Putamen (tissue), 1 donor: Measurements from ENCODE around the gene AFAP1.
A peak's percentile ranks its signal among the peaks of the same experiment; 100 is the strongest.

ENCODE experiments used
- DNase-seq: peaks from one replicate; pipeline ENCODE4 v3.0.0-alpha.2; 2016; ENCODE audit warnings: low spot score

AFAP1 gene

DNA sequence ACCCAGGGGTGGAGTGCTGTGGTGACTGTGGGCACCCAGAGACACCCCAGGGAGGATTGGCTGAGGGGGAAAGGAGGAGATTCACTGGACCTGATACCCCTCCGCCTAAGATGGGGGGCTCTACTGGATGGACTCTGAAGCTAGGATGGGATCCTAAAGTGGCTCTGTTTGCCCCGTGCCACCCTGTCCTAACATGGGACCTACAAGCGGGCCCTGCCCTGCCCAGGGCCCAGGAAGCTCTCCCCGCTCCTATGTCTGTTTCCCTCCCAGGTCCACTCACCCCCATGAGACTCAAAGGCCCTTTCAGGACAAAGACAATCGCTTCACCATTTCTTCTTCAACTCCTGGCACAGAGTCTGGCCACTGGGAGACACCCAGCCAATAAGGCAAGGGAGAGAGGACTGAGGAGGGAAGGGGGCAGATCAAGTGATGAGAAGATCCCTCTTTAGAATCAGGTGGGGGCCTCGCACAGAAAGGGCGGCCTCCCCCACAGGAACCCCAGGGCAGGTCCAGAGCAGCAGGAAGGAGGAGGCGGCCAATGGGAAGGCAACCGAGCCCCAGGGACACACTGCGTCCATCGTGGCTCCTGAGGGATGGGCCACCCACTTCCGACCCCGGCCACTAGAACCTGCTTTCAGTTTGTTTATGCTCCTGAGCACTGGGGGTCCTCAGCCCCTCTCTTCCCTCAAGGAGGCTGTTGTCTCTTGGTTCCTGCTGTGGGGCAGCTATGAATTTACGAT lies 155.4 kb downstream of the AFAP1 start:
- no peak for DNase-seq

- no peak for DNase-seq
Measured at GRCh38 chr4:7783541-7783940, 156.1 kb downstream of the AFAP1 start.

- no peak for DNase-seq
Measured at GRCh38 chr4:7782783-7783182, 156.9 kb downstream of the AFAP1 start.

- no peak for DNase-seq
Measured at GRCh38 chr4:7781993-7782392, 157.7 kb downstream of the AFAP1 start.

GRCh38 chr4:7781366-7781765 lies 158.3 kb downstream of the AFAP1 start:
- DNase-seq: no peak

DNA sequence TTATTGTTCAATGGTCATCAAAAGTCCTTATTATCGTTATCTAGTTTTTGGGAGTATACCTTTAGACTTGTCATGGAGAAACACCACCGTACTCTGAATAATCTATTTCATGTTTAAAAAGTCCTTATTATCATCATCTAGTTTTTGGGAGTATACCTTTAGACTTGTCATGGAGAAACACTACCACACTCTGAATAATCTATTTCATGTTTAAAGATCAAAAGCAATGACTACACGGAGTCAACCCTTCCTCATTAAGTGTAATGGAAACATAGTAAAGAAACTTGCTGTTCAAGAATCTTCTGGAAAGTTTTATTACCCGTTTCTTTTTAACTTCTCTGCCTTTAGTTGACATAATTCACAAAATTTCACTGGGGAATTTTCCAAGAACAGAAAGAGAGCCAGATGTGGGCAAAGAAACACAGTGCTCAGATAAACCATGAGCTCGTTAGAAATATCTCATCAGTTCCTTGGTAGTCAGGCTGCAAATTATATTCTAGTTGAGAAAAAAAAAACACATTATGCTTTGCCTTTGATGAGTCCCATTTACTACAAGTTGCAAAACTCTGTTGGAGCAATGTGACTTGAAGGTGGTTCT lies 158.8 kb downstream of the AFAP1 start:
- DNase-seq: no peak

GRCh38 chr4:7779432-7779768 lies 160.3 kb downstream of the AFAP1 start:
- no peak for DNase-seq

DNA sequence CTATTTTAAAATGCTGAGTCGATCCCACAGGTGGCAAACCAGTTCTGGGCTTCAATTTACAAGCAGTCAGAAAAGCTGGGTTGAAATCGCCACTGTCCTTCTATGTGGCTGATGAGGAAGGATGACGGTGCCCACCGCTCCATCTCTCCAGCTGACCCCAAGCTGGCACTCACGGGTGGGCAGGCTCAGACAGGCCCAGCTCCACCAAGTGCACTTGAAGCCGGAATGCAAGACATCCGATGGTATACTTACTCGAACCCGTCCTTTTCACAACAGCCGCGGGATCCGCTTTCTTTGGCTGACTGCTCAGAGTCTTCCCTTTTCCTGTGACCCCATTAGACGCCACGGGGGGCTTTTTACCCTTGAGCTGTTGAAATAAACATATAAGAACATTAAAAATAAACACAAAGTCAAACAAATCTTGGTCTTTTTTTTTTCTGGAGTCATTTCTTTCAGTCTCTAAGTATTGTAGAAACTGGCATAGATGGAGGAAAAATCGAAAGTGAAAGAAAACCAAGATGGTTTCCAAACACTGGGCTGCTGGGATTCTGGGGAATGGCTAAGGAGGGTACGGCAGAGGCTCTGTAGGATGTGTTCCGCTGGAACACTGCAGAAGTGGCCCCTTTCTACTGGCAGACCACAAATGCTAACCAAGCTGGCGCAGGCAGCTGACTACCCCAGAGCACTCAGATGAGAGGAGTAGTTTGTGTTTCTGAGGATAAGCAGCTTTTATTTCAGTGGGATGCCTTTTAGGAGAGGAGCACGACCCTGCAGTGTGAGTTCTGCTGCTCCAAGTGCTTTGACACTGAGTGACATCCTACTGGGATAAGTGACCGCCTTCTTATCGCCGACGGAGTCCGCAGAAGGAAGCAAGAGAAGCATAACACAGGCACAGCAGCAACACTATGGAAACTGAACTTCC lies 160.9 kb downstream of the AFAP1 start:
- no peak for DNase-seq

GRCh38 chr4:7777871-7778509 lies 161.7 kb downstream of the AFAP1 start:
- DNase-seq: no peak

DNA sequence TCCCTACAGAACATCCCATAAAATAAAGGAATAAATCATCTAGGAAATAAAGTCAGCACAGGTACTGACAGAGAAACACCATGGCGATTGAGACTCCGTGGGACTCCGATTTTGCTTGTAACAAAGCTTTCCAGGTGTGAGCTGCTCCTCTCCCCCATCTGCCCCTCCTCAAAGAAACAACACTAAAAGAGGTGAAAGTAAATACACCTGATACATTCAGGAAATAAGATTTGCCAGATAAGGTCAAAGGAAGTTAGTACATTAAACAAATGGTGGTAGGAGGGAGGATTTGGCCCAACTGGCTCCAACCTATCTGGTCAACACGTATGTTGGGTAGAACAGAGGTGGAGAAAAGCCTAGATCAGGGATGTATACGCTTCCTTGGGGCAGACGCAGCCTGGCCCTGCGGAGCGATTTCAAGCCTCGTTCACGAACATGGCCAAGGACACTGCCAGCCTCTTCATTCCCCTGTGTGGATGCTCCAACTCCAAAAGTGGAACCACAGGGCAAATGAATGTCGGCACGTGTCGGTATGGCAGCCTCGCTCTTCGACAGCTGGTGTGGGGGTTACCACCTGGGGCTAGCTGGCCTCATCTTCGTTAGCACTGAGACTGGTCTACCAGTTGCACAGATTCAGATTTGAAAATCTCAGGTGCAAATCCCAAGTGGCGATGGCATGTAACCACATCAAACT lies 162.5 kb downstream of the AFAP1 start:
- no peak for DNase-seq

DNA sequence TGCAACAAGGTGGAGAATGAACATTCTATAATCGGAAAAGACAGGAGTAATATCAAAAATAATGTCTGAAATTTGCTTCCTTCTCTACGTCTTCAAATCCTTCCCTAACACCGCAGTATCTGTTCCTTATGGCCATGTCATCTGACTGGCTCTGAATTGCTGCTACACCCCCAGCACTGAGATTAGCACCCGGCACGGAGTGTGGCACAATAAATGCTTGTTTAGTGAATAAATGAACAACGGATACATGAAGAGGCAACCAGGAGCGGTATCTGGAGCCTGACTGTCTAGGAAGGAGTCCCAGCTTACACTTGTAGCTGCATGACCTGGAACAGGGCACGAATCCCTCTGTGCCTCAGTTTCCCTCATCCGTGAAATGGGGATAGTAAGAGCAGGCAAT lies 164.3 kb downstream of the AFAP1 start:
- no peak for DNase-seq

DNA sequence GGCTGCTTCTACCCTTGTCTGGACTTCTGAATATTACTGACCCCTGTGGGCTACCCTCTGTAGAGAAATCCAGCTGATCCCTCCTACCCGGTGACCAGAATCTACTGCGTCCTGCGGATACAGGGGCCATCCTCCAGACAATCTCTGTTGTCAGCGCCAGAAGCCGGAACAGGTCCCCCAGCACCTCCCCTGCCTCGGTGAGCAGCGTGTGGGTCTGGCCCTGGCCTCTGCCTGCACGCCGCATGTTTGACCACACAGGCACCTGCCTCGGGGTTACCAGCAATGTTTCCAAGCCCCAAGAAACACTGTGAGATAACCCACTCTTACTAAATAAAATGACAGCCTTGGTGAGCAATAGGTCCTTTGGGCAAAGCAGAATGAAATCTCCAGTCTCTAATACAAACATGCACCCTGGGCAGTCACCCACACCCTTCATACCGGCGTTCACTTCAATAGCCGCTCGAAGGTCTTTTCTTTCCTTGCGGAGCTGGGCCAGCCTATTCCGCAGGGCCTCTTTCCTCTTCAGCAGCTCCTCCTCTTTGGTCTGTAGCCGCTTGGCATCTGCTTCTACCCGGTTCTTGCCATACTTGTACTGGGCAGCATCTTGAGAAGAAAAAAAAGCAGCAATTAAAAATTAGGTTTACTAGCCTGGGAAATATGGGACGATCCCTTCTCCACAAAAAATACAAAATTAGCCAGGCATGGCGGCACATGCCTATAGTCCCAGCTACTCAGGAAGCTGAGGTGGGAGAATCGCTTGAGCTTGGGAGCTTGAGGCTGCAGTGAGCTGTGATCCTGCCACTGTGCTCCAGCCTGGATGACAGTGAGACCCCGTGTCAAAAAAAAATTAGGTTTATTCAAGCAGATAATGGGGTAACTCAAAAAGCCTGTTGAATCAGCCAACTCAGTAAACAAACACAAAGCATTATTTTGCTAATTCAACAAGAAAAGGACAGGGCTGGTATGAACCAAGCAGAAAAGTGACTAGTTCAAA lies 165.1 kb downstream of the AFAP1 start:
- no peak for DNase-seq

DNA sequence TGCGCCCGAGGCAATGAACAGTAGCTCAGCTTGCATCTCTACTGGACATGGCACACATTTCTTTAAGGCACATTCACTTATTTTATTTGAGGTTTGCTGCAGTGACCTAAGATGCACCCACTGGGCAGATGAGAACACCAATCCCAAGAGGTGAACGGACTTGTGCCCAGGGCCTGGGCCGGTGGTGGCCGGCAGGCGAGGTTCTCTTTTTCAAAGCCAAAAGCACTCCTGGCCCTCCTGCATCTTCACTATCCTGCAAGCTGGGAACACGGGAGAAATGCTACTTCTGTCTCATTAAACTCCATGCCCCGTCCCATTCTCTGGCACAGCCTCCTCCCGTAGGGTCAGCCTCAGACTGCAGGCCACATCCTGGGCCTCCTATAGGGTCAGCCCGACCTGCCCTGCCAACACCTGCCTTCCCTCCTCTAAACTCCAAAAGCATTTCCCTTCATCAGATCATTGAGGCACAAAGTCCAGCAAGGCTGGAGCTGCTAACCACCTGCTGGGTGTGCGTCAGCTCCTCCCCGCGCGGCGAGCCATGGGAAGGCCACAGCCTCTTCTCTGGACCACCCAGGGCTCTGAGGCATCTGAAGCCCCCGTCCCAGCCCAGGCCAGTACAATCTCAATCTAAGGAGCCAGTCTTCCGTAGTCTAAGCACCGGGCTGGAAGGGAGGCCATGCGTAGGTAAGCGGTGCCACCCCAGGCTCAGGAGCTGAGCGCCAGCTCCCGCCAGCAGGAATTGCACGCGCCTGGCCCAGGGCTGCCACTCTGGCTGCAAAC lies 166.1 kb downstream of the AFAP1 start:
- DNase-seq: no peak

DNA sequence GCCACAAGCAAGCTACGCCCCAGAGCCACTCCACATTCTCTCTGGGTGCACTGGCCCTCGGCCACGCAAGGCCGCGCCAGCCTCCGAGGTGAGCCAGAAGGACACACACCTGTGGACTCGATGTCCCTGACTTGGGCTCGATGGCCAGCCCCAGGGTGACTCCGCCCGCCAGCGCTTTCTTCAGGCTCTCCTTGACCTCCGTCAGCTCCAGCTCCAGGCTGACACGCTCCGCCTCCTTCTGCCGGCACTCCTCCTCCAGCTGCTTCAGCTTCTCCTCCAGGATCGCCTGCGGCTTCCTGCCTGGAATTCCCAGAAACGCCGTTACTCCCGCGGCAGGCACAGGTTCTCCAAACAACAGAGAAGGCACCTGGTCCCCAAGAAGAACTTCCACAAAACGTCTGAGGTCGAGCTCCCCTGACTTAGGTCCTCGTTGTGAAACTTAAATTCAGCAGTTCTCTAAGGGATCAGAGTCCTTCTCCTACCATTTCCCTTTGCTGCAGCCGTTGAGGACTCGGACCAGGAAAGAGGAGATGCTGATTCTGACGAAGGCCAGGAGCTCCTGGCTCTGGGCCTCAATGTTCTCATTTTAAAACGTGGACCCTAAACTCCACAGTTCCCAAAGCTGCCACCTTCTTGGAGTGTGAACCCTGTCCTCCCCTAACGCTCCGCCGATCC lies 166.8 kb downstream of the AFAP1 start:
- DNase-seq: no peak

DNA sequence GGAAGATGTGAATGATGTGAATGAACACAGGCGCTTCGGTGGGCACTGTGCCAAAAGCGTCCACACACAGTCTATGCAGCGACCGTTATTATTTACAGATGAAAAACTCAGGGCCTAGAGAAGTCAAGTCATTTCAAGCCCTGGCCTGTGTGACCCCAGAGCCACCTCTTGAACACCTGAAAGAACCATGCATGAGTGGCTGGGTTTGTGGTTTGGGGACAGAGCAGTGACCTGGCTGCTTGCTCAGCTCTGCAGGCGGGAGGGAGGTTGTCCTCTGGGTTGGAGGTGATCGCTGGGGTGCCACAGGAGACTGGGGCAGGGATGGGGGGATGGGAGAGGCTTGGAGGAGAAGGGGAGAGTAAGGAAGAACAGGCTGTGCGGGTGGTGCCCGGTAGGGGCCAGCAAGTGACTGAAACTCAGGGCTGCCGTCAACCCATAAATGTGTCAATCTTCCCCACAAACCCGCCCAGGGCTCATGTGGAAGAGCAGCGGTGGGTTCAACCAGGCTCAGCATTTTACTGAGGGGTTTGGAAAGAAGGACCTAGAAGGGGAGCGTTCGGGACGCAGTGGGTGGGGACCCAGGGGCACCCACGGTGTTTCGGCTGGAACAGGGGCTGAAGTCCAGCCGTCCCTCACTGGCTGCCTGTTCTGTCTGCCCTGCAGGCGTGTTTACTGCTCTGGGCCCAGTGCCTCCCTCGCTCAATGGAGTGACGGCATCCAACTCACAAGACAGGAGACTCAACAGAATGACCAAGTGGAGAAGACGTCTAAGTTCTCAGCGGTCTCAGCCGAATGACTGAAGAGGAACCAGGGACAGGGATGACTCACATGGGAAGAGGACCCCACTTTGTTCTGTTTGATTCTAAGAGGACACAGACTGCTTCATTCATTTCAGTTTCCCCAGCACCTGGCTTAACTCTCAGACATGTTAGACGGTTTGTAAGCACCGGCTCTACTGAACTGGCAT lies 167.8 kb downstream of the AFAP1 start:
- DNase-seq: no peak

- DNase-seq: peak; percentile 49
Measured at GRCh38 chr4:7771056-7771455, 168.6 kb downstream of the AFAP1 start.

DNA sequence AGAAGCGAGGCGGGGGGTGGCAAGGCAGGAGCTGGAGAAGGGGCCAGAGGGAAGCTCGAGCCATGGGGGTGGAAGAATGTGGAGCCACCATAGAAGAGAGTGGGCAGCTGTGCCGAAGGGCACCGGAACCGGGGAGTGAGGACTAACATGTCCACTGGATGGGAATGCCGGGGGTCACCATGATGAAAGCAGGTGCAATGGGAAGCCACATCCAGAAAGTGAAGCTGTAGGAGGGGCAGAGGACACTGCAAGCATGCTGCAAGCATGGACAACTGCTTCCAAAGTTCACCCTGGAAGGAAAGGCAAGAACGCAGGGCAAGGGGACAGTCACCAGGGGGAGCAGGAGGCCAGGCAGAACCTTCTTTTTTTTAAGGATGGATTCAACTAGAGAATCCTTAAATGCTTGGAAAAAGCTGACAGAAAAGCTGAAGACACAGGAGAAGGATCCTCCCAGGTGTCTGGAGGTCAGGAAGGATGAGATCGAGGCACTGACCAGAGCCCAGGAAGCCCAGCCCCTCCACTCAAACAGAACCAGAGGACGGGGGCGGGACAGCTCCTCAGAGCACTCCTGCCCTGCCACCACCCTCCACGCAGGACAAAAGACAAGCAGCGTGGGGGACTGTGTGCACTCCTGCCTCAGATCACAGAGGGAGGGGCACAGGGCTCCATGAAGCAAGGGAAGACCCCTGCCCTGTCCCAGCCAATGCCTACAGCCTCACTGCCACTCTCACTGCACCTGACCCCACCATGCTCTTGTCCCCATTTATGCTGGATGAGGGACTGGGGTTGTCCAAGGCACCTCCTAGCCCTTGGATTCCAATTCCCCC lies 169.2 kb downstream of the AFAP1 start:
- no peak for DNase-seq
